K562 (cell line): ENCODE measurements around the gene BASP1. TPM values are rescaled to one million over a fixed set of nuclear protein-coding genes. Genes with fewer than 3 reads are reported as not detected.

ENCODE experiments used
- ATAC-seq: fragments of 200-7000 bp; cut with Tn5 transposase; 3 replicates; pipeline ENCODE4 v1.9.1; 2020; ENCODE audit warnings: moderate library complexity
- BruUV-seq: library from RNA; stranded (reverse); fragments of 400-500 nt; replicated peaks from 2 replicates; lab custom pipeline; 2021; lab: Mats Ljungman, UMichigan
- CTCF ChIA-PET: fragments of 300-600 bp; formaldehyde crosslinking; extraction: SDS; loops from one replicate; lab custom pipeline; 2021; ENCODE audit warnings: low intra/inter-chr PET ratio; lab: Yijun Ruan, JAX
- POLR2A ChIA-PET: fragments of 300-600, 350-650 bp; sonication (Branson Sonifier 250); formaldehyde crosslinking; extraction: SDS; loops from one replicate; lab custom pipeline; 2021; ENCODE audit warnings: antibody characterized with exemption, inconsistent platforms; lab: Yijun Ruan, JAX
- DNase-seq, 4 experiments: peaks; one replicate each; pipeline versions ENCODE4 v3.0.0 to v3.0.0-alpha.2; 2011 to 2018; ENCODE audit warnings: low spot score in 3 of 4, mixed read lengths in 3 of 4; ENCODE audit errors: extremely low read depth in 1 of 4
- FAIRE-seq: peaks from 2 replicates; lab custom pipeline; 2011; peaks lifted over from hg19 to GRCh38; lab: Jason Lieb, UNC
- H2AFZ ChIP-seq: 2 replicates; pipeline ENCODE4 v1.6.0; 2011; ENCODE audit warnings: low read depth, low read length, control low read depth, inconsistent platforms
- H3K27ac ChIP-seq: fragments of 200-600 bp; 3 replicates; pipeline ENCODE4 v1.8.0; 2011; ENCODE audit warnings: low read depth, mild to moderate bottlenecking, control low read depth, inconsistent platforms, low read length, moderate library complexity, mixed read lengths; ENCODE audit errors: extremely low read depth
- H3K27me3 ChIP-seq, 2 experiments: fragments of 300-600 bp in 1 of 2; 2 replicates in 1 of 2; 3 replicates in 1 of 2; pipeline versions ENCODE4 v1.6.0 to v1.8.0; 2011; ENCODE audit warnings: inconsistent platforms in 2 of 2, low read length in 2 of 2, mild to moderate bottlenecking in 1 of 2, mixed read lengths in 1 of 2, moderate library complexity in 1 of 2; ENCODE audit not compliant: control insufficient read depth in 2 of 2, insufficient read depth in 2 of 2
- H3K36me3 ChIP-seq: fragments of 300-600 bp; 3 replicates; pipeline ENCODE4 v1.8.0; 2011; ENCODE audit warnings: mild to moderate bottlenecking, low read length, inconsistent platforms; ENCODE audit not compliant: control insufficient read depth, insufficient read depth
- H3K4me1 ChIP-seq, 2 experiments: fragments of 200-600 bp in 1 of 2; replicated peaks in 1 of 2; 2 replicates in 1 of 2; 3 replicates in 1 of 2; pipeline versions ENCODE4 v1.5.1 to v1.8.0; 2011; ENCODE audit warnings: inconsistent platforms in 2 of 2, low read length in 2 of 2, mild to moderate bottlenecking in 1 of 2, mixed read lengths in 1 of 2, moderate library complexity in 1 of 2; ENCODE audit not compliant: control insufficient read depth in 2 of 2, insufficient read depth in 2 of 2
- H3K4me2 ChIP-seq: 2 replicates; pipeline ENCODE4 v1.6.1; 2011; ENCODE audit warnings: low read length, control low read depth, inconsistent platforms, mixed read lengths; ENCODE audit not compliant: insufficient read depth
- H3K4me3 ChIP-seq: fragments of 200-600 bp; sonication (generic), shearing (Covaris generic); 2 replicates; pipeline ENCODE4 v1.5.1; 2016; ENCODE audit warnings: control low read depth, inconsistent platforms
- H3K79me2 ChIP-seq: fragments of 200-600 bp; 3 replicates; pipeline ENCODE4 v1.8.0; 2011; ENCODE audit warnings: low read length, inconsistent platforms; ENCODE audit not compliant: control insufficient read depth, insufficient read depth
- H3K9ac ChIP-seq, 2 experiments: 2 replicates each; pipeline versions ENCODE4 v1.6.0 to v1.6.1; 2011; ENCODE audit warnings: low read depth in 2 of 2, low read length in 2 of 2, control low read depth in 1 of 2, inconsistent platforms in 1 of 2, mild to moderate bottlenecking in 1 of 2, mixed read lengths in 1 of 2; ENCODE audit not compliant: insufficient read depth in 1 of 2
- H3K9me1 ChIP-seq: one replicate; pipeline ENCODE4 v1.6.0; 2011; ENCODE audit warnings: inconsistent platforms, mild to moderate bottlenecking, low read length, moderate library complexity; ENCODE audit not compliant: control insufficient read depth, insufficient read depth
- H3K9me3 ChIP-seq: replicated peaks from 2 replicates; pipeline ENCODE4 v1.5.1; 2011; ENCODE audit warnings: low read depth, low read length, inconsistent platforms; ENCODE audit not compliant: control insufficient read depth, insufficient read depth
- H4K20me1 ChIP-seq: replicated peaks from 2 replicates; pipeline ENCODE4 v1.6.1; 2011; ENCODE audit warnings: low read length, inconsistent platforms, mixed read lengths; ENCODE audit not compliant: control insufficient read depth, insufficient read depth
- DDX20 ChIP-seq: fragments of 450-650 bp; IDR thresholded peaks from 2 replicates; pipeline ENCODE4 v1.6.1; 2016; ENCODE audit warnings: missing genetic modification characterization, low read depth, mild to moderate bottlenecking, missing compliant biosample characterization, moderate library complexity
- GATA2 ChIP-seq: sonication (generic); formaldehyde crosslinking; IDR thresholded peaks from 2 replicates; pipeline ENCODE4 v1.4.0; 2020; ENCODE audit warnings: mild to moderate bottlenecking, missing genetic modification reagents
- MBD1 ChIP-seq: fragments of 250-450 bp; sonication (Bioruptor Pico); IDR thresholded peaks from 2 replicates; pipeline ENCODE4 v1.8.0; 2022; ENCODE audit warnings: inconsistent platforms
- POLR2G ChIP-seq: fragments of 200-400 bp; formaldehyde crosslinking; IDR thresholded peaks from 2 replicates; pipeline ENCODE4 v1.6.1; 2017; ENCODE audit warnings: low read depth, mild to moderate bottlenecking, antibody characterized with exemption, low read length, moderate library complexity
- ZNF140 ChIP-seq: fragments of 250-450 bp; sonication (Bioruptor Pico); IDR thresholded peaks from 2 replicates; pipeline ENCODE4 v1.8.0; 2021; ENCODE audit warnings: moderate library complexity, mild to moderate bottlenecking, inconsistent platforms
- ZNF436 ChIP-seq: fragments of 250-450, 450-650 bp; sonication (Bioruptor Pico); formaldehyde crosslinking; IDR thresholded peaks from 2 replicates; pipeline ENCODE4 v1.7.0; 2020; ENCODE audit warnings: mild to moderate bottlenecking
- WGBS: fragments of 100-300 bp; shearing (Covaris generic); methylation state at CpG from one replicate; pipeline ENCODE4 v1.1.6; 2016; ENCODE audit warnings: low coverage, mixed read lengths; ENCODE audit not compliant: insufficient coverage; ENCODE audit errors: missing lambda C conversion rate; 5-methylcytosine and 5-hydroxymethylcytosine counted together
- in situ Hi-C: fragments of 300-500 bp; cut with MboI; formaldehyde crosslinking; loops from 4 replicates; pipeline ENCODE4 v1.15.0; 2018; ENCODE audit warnings: inconsistent platforms, mixed read lengths
- intact Hi-C: fragments of 100-400 bp; cut with micrococcal nuclease; formaldehyde crosslinking; loops from 2 replicates; pipeline ENCODE4 v1.14.2; 2022
- polyA plus RNA-seq, 8 experiments: library from polyadenylated mRNA; depleted of rRNA in 4 of 8; stranded (reverse) in 5 of 8; unstranded in 3 of 8; fragments of >200 nt; fragmentation: Nextera tagmentation in 2 of 8; fragmentation: Illumina TruSeq in 1 of 8; extraction: Ambion mirVana in 2 of 8; extraction: Trizol in 1 of 8; gene quantifications; 2 replicates each; pipeline versions ENCODE4 v1.2.1 to v1.2.3, GENCODE V29; 2011 to 2014; ENCODE audit warnings: inconsistent platforms in 1 of 8, missing spikeins in 1 of 8
- total RNA-seq, 7 experiments: library from RNA; depleted of rRNA in 6 of 7; stranded (reverse); fragments of >200 nt in 6 of 7; fragmentation: Illumina TruSeq in 2 of 7; extraction: Trizol in 2 of 7; gene quantifications; 2 replicates each; pipeline versions ENCODE4 v1.2.1 to v1.2.3, GENCODE V29; 2011 to 2021; ENCODE audit warnings: low replicate concordance in 1 of 7

The BASP1 gene
- total and polyA plus RNA-seq, 9 of the 15 experiments (the other 6 are each of a cell fraction or from before 2014, with no cell fraction given) = 0.22 TPM; not detected in 8

- no peak for TF ChIP-seq POLR2G
- no peak for TF ChIP-seq MBD1
- no peak for TF ChIP-seq DDX20 (tag)
Measured at GRCh38 chr5:17275289-17276158, 58.1 kb downstream of the BASP1 start (continued).

GRCh38 chr5:17276445-17276844 is 59.0 kb downstream of the BASP1 start:
- Histone ChIP-seq H3K4me2 (no peak overlapping the region), H3K27me3 (peaks cover 0 to 17% of the 10 kb centered on the region in 2 experiments; a peak in 2 of 5 replicates), H3K4me3 (no peak overlapping the region), H4K20me1 (no peaks in the 10 kb centered on the region), H3K4me1 (peaks cover 0 to 7% of the 10 kb centered on the region in 2 experiments; a peak in 1 of 5 replicates), H3K9ac (no peak overlapping the region), H3K36me3 (no peaks in the 10 kb centered on the region), H3K9me3 (no peaks in the 10 kb centered on the region), H2AFZ (no peak overlapping the region), H3K79me2 (no peaks in the 10 kb centered on the region), H3K9me1 (no peaks in the 10 kb centered on the region), H3K27ac (no peak overlapping the region)
- no peak for FAIRE-seq
- 0% methylated on average over 3 of the region's 3 CpGs for WGBS
- BruUV-seq = no TSS peak
- ATAC-seq = no peak
- TF ChIP-seq GATA2 (CRISPR knock-in tag) = no peak
- TF ChIP-seq ZNF436 (CRISPR knock-in tag) = no peak
- no peak for TF ChIP-seq ZNF140 (CRISPR knock-in tag)
- ChIA-PET POLR2A (no interaction called here), CTCF (no interaction called here)
- DNase-seq = no peak
- intact Hi-C loops (no loop called here), in situ Hi-C loops (no loop called here)
